DOHH2 (cell line): ENCODE data around the gene PHF21B.

ENCODE experiments used
- CTCF ChIP-seq: fragments of 200-600 bp; sonication (generic); IDR thresholded peaks from one replicate; pipeline ENCODE4 v1.5.1; 2014; ENCODE audit warnings: antibody characterized with exemption, mild to moderate bottlenecking, low read depth, low read length; ENCODE audit not compliant: poor library complexity, severe bottlenecking
- EZH2phosphoT487 ChIP-seq: fragments of 200-600 bp; sonication (generic); IDR thresholded peaks from 2 replicates; pipeline ENCODE4 v1.6.1; 2017; ENCODE audit warnings: borderline replicate concordance, mild to moderate bottlenecking, antibody characterized with exemption, low read length, moderate library complexity, mixed read lengths

GRCh38 chr22:44881624-44882023 is 128.2 kb downstream of the PHF21B start:
- TF ChIP-seq CTCF = no peak
- TF ChIP-seq EZH2phosphoT487 = no peak
